Measurements from ENCODE around the gene WNT9B.

Gene WNT9B

DNA sequence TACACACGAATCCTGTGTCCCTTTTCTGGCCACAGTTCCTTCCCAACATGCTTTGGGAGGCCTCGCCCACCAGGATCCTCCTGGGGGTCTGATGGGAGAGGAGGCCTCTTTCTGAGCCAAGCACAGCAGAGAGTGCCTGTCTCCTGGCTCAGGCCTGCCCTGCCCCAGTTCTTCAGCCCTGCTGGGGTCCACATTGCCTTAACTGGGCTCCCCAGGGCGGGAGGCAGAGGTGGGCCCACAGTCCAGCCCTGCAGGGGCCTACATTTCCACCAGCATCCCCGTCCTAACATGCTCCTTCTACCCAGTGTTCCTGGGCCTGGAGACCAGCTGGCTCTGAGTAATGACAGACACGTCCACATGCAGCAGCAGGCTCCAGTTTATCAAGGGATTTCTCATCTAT is 29.6 kb downstream of the WNT9B start:
- no peak for DNase-seq (ENCODE audit: low read depth)

DNA sequence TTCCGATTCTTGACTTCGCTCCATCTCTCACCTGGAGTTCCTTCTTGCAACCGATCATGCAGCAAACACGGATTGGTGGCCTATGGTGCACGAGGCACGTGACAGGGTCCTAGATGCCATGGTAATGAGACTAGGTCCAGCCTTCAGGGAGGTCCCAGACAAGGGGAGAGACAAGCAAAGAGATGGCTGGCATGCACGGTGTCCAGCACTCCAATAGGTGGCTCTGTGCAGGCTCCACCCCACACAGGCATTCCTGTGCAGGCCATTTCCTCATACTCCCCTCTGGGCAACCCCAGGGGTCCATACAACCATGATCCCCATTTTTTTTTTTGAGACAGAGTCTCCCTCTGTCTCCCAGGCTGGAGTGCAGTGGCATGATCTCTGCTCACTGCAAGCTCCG is 31.3 kb downstream of the WNT9B start:
- no peak for DNase-seq (ENCODE audit: low read depth)

- no peak for DNase-seq (ENCODE audit: low read depth)
Observed at GRCh38 chr17:46883871-46884520, 32.6 kb downstream of the WNT9B start.

GRCh38 chr17:46884552-46884951 is 33.2 kb downstream of the WNT9B start:
- no peak for DNase-seq (ENCODE audit: low read depth)

- no peak for DNase-seq (ENCODE audit: low read depth)
Observed at GRCh38 chr17:46885415-46886309, 34.3 kb downstream of the WNT9B start.

DNA sequence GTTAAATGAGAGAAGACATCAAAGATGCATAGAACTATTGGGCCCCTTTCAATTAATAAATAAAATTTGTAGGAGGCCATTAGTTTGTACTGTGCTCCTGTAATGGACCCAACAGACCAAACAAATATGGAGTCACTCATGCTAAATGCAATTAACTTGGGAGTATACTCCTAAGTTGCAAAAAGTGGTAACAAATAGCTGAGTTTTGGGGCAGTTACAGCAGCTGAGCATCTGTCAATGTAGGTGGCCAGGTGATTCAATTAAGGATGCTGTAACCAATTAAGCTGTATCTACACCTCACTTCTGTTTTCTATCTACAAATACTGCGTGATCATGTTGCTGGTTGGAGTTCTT is 34.9 kb downstream of the WNT9B start:
- no peak for DNase-seq (ENCODE audit: low read depth)

DNA sequence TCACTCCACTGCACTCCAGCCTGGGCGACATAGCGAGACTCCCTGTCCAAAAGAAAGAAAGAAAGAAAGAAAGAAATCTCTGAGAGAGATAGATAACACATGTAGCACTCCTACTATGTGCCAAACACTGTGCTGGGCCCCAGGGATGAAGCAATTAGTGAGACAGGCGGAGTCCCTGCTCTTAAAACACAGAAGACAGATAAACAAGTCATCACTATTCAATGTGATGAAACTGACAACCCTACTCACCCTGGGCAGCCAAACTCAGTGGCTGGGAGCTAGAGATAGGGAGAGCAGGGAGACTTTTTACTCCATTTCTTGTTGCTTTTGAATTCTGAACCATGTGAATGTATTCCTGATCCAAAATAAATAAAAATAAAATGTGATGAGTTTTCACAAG is 36.3 kb downstream of the WNT9B start:
- DNase-seq (ENCODE audit: low read depth), result no peak

DNA sequence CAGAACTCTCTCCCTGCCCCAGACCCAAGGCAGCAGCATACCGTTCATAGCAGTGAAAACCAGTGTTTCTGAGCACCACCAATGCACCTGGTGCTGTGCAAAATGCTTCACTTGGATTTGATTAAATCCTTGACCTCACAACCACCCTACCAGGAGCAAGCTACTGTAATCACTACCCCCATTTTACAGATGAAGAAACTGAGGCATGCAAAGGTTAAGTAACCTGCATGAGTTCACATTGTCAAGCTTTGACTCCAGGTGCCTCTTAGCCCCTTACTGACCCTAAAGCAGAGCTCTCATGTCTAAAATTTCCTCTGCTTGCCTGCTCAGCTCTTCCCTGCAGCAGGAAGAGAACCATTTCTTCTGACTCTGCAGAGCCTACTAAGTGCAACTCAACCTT is 37.3 kb downstream of the WNT9B start:
- no peak for DNase-seq (ENCODE audit: low read depth)

DNA sequence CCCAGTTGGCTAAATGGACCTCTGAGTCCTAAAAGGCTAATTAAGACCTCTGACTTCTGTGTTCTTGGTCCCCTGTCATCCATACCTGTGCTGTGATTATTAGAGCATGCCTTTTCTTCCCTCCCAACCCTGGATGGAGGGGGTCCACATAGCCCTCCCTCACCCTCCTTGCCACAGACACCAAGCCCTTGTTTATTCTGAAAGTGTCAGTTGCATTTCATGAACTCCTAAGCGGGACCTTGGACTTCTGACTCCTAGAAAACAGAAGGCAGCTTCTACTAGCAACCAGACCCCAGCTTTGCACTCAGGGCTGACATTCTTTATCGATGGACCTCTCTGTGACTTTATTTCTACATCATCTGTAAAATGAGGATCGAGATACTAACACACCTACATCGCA is 38.1 kb downstream of the WNT9B start:
- DNase-seq (ENCODE audit: low read depth), result no peak

DNA sequence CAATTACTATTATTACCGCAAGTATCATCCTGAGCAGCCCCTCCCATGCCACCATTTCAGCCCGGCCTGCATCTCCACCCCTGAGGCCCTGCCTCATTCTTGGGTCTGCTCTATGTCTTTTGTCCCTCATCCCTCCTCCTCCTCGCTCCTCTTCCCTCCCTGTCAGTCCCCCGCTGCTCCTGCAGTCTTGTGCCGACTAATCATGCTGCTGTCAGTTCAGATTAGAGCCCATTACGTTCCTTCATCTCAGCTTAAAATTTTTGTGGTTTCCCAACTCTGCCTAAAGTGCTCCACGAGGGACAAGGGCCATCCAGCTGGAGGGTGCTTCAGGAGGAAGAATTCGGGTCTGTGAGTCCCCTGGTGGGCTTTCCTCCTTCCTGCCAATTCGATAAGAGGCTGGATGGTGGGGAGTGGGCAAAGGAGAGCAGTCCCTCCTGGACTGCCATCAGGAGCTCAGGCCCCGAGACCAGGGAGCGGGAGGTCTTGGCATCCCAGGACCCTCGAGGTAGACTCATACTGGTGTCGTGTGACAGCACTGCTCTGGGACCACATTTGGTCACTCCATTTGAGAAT is 38.7 kb downstream of the WNT9B start:
- no peak for DNase-seq (ENCODE audit: low read depth)

DNA sequence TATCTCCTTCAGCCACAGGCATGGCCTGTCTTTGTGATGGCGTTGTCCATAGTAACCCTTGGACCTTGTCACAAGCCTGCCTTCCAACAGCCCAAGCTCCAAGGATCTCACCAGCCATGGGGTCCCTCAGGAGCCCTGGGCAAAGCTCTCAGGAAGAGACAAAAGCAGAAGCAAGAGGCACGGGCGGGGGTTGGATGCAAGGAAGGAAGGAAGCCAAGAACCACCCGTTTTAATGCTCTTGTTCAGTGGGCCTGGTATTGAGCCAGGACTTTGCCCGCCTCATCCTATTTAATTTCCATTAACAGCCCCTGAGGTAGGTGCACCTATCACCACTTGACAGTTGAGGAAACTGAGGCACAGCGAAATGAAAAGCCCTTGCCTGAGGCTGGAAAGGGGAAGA is 39.3 kb downstream of the WNT9B start:
- DNase-seq (ENCODE audit: low read depth), result no peak

- DNase-seq (ENCODE audit: low read depth), result no peak
Observed at GRCh38 chr17:46892192-46892703, 40.9 kb downstream of the WNT9B start.

DNA sequence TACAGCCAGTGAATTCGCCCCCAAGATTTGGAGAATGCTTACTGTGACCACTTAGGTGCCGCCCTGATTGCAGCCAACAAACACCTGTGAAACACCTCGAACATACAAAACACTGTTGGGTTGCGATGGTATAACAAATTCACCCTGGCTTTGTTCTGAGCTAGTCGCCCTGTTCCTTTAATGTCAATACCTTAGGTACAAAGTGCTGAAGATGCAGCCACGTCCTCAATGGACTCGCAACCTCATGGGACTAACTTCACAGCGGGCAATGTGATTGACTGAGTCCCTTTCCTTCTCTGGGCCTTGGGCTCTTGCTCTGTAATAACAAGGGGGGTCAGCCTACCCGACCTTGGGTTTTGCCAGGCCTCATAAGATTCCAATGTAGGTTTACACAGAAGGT is 42.6 kb downstream of the WNT9B start:
- no peak for DNase-seq (ENCODE audit: low read depth)

GRCh38 chr17:46894476-46895151 is 43.2 kb downstream of the WNT9B start:
- DNase-seq (ENCODE audit: low read depth), result no peak

GRCh38 chr17:46895171-46895570 is 43.8 kb downstream of the WNT9B start:
- no peak for DNase-seq (ENCODE audit: low read depth)

DNA sequence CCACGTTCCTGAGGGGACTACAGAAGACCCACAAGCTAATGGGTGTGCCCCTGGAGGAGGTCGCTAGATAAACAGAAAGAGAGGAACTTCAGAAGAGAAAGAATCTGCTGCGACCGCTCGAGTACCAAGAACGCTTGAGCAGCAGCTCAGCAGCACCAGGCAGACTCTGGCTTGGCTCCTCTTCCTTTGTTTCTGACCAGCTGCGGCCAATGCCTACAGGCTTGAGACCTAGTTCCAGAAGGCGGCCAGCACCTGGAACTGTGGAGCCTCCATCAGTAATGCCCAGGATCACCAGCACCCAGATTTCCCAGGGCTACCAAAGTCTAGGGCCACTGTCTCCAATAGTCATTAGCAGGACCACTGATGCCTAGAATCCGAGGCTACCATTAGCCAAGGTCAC is 45.6 kb downstream of the WNT9B start:
- no peak for DNase-seq (ENCODE audit: low read depth)

- no peak for DNase-seq (ENCODE audit: low read depth)
Observed at GRCh38 chr17:46898364-46898763, 47.0 kb downstream of the WNT9B start.

- DNase-seq (ENCODE audit: low read depth), result no peak
Observed at GRCh38 chr17:46898860-46899259, 47.5 kb downstream of the WNT9B start.

GRCh38 chr17:46901291-46901690 is 49.9 kb downstream of the WNT9B start:
- DNase-seq (ENCODE audit: low read depth), result no peak

DNA sequence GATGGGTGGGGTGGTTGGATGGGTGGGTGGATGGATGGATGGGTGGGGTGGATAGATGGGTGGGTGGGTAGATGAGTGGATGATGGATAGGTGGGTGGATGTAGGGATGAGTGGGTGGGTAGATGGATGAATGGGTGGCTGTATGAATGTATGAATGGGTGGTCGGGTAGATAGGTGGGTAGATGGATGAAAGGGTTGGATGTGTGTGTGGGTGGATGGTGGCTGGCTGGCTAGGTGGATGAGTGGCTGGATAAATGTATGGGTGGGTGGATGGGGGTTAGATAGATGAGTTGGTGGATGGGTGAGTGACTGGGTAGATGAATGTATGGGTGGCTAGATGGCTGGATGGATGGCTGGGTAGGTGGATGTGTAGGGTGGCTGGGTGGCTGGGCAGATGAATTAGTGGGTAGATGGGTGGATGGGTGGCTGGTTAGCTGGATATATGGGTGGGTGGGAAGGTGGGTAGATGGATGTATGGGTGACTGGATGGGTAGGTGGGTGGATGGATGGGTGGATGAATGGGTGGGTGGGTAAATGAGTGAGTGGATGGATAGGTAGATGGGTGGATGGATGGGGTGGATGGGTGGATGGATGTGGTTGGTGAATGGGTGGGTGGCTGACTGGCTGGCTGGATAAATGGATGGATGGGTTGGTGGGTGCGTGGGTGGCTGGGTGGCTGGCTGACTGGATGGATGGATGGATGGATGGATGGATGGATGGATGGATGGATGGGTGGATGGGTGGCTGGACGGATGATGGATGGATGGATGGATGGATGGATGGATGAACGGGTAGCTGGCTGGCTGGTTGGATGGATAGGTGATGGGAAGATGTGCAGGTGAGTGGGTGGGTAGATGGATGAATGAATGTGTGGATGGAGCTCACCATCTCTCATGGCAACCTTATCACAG is 52.6 kb downstream of the WNT9B start:
- DNase-seq (ENCODE audit: low read depth), result no peak

- no peak for DNase-seq (ENCODE audit: low read depth)
Observed at GRCh38 chr17:46908068-46908737, 56.8 kb downstream of the WNT9B start.

All from amniotic epithelial cell (primary cell).